Heart right ventricle (tissue), 16 donors: ENCODE measurements around the gene KLHL40. TPM values are rescaled to one million over a fixed set of nuclear protein-coding genes. Genes with fewer than 3 reads are reported as not detected.

ENCODE experiments used
- ATAC-seq, 8 donors: fragments of 200-7000 bp; cut with Tn5 transposase; one replicate each; pipeline ENCODE4 v1.9.1; 2020; ENCODE audit warnings: mild to moderate bottlenecking in 8 of 8, moderate library complexity in 8 of 8, moderate number of reproducible peaks in 1 of 8
- DNase-seq, 2 donors: peaks; one replicate each; pipeline ENCODE4 v3.0.0-alpha.2; 2020
- H3K27ac ChIP-seq, 10 donors: fragments of 200-600 bp; sonication (generic) in 2 of 10; one replicate each; pipeline versions ENCODE4 v1.5.0 to v1.8.0; 2020 to 2022; ENCODE audit warnings: mild to moderate bottlenecking in 3 of 10
- H3K27me3 ChIP-seq, 7 donors: fragments of 200-600 bp; one replicate each; pipeline ENCODE4 v1.8.0; 2021 to 2022; ENCODE audit warnings: mild to moderate bottlenecking in 2 of 7
- H3K36me3 ChIP-seq, 9 donors: fragments of 200-600 bp; sonication (generic) in 1 of 9; one replicate each; pipeline versions ENCODE4 v1.5.0 to v1.8.0; 2020 to 2022; ENCODE audit warnings: mild to moderate bottlenecking in 2 of 9
- H3K4me1 ChIP-seq, 9 donors: fragments of 200-600 bp; sonication (generic) in 1 of 9; one replicate each; pipeline versions ENCODE4 v1.5.0 to v1.8.0; 2020 to 2022; ENCODE audit warnings: mild to moderate bottlenecking in 4 of 9
- H3K4me3 ChIP-seq, 10 donors: fragments of 200-600 bp; sonication (generic) in 2 of 10; one replicate each; pipeline versions ENCODE4 v1.5.0 to v1.8.0; 2020 to 2022; ENCODE audit warnings: mild to moderate bottlenecking in 7 of 10, moderate library complexity in 2 of 10
- H3K9me3 ChIP-seq, 11 donors: fragments of 200-600 bp in 10 of 11; sonication (generic) in 2 of 11; one replicate each; pipeline versions ENCODE4 v1.5.0 to v1.8.0; 2013 to 2022; ENCODE audit warnings: mild to moderate bottlenecking in 2 of 11, control low read depth in 1 of 11, moderate library complexity in 1 of 11
- WGBS, 2 donors: extraction: QIAGEN DNeasy Blood & Tissue Kit; methylation state at CpG; one replicate each; pipeline ENCODE4 v1.1.7; 2013; ENCODE audit warnings: inconsistent platforms in 1 of 2; 5-methylcytosine and 5-hydroxymethylcytosine counted together
- intact Hi-C, 10 donors: fragments of 100-400 bp; cut with DNase I; formaldehyde crosslinking; loops; one replicate each; pipeline versions ENCODE4 v1.11.1 to v1.14.2; 2022
- polyA plus RNA-seq, 2 donors: library from polyadenylated mRNA; stranded (reverse); fragments of 200-250 nt; gene quantifications; one replicate each; pipeline ENCODE4 v1.2.3, GENCODE V29; 2013
- total RNA-seq, 10 donors: library from RNA; stranded (reverse); fragmentation: NEBNext Ultra II Directional in 3 of 10; extraction: Animal tissue kit (Norgen Biotek cat#: 25700) in 3 of 10; gene quantifications; one replicate each; pipeline versions ENCODE4 v1.2.1 to v1.2.4, GENCODE V29; 2021 to 2023
- TF ChIP-seq, protein P1 (sequence below), 9 donors: fragments of 200-600 bp; sonication (generic) in 2 of 9; IDR thresholded peaks; one replicate each; pipeline versions ENCODE4 v1.5.0 to v1.8.0; 2021 to 2022; ENCODE audit warnings: antibody characterized with exemption in 9 of 9, mild to moderate bottlenecking in 5 of 9, moderate library complexity in 1 of 9
- donor health status: Arrhythmogenic right ventricular cardiomyopathy.
- donor health status: ischemic (EF 13 %, LVEDD 7.1; RV severe dilation, severe dysfunction).
- donor health status: healthy with polysubstance abuse.
- donor health status: DM: no; HTN: yes; CAD: no.
- donor health status: DM: no; HTN: no; CAD: no.
- donor health status: ischemic (EF 25% LVEDD 6.9; RV normal size, moderate dysfunction).
- donor health status: ischemic (EF 25% LVEDD 5.7; RV mildly dilated, moderate dysfunction).
- donor health status: healthy.
- donor health status: DM: yes; HTN: yes; CAD: no.
- donor health status: Ischemic cardiomyopathy.
- donor health status: ischemic (EF 35%, LVEDD 5.7; RV mildly dilated, moderate dysfunction).
- donor health status: nonischemic (EF 11% LVEDD 7.7; RV severe dilation, severe dysfunction).
- donor health status: DM: yes; HTN: yes; CAD: no.
- donor health status: PGD.
- donor health status: ischemic (EF 29% LVEDD 5.4; RV normal size, mild dysfunction).
- donor health status: nonischemic (EF 23%, LVEDD 6.1; RV moderate dilation, normal function).

The KLHL40 gene
- total and polyA plus RNA-seq, 12 donors, result 0.26 to 8.3 (median 0.85) TPM

DNA sequence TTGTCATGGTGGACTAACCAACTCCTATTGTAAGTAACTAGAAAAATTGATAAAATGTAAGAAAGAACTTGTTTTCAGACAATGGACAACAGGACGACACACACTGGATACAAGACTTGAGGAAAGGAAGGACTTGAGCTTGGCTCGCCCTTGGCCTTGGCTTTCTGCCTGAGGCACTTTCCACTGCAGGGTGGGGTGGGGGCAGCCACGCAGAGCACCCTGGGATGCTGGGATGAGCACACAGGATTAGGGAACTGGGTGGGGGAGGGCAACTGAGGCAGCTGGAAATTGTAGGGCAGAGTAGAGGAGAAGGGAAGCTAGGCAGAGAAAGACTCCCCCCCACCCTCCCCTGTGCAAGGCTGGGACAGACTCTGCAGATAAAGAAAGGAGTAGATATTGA is 42.7 kb downstream of the KLHL40 start:
- DNase-seq (peak; percentile 63 to 66), ATAC-seq (peak; percentile 36 to 77 (median 64))
- TF ChIP-seq, protein P1, sequence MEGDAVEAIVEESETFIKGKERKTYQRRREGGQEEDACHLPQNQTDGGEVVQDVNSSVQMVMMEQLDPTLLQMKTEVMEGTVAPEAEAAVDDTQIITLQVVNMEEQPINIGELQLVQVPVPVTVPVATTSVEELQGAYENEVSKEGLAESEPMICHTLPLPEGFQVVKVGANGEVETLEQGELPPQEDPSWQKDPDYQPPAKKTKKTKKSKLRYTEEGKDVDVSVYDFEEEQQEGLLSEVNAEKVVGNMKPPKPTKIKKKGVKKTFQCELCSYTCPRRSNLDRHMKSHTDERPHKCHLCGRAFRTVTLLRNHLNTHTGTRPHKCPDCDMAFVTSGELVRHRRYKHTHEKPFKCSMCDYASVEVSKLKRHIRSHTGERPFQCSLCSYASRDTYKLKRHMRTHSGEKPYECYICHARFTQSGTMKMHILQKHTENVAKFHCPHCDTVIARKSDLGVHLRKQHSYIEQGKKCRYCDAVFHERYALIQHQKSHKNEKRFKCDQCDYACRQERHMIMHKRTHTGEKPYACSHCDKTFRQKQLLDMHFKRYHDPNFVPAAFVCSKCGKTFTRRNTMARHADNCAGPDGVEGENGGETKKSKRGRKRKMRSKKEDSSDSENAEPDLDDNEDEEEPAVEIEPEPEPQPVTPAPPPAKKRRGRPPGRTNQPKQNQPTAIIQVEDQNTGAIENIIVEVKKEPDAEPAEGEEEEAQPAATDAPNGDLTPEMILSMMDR (IDR thresholded peaks at IDR 0.05), result no peak
- H3K36me3 ChIP-seq, result no peaks in the 10 kb centered on the region
- no peaks in the 10 kb centered on the region for H3K27me3 ChIP-seq
- peaks cover 0 to 5% (median 0%) of the 10 kb centered on the region in 11 donors for H3K9me3 ChIP-seq
- WGBS, 2 donors, result 6% methylated on average over 3 of the region's 3 CpGs
- peak overlapping the region in 9 of 10 donors; percentile 0 to 83 (median 77) for H3K27ac ChIP-seq
- intact Hi-C loops, result no loop called here
- H3K4me1 ChIP-seq, result peaks cover 0 to 43% (median 21%) of the 10 kb centered on the region in 9 donors
- H3K4me3 ChIP-seq, result no peak overlapping the region

DNA sequence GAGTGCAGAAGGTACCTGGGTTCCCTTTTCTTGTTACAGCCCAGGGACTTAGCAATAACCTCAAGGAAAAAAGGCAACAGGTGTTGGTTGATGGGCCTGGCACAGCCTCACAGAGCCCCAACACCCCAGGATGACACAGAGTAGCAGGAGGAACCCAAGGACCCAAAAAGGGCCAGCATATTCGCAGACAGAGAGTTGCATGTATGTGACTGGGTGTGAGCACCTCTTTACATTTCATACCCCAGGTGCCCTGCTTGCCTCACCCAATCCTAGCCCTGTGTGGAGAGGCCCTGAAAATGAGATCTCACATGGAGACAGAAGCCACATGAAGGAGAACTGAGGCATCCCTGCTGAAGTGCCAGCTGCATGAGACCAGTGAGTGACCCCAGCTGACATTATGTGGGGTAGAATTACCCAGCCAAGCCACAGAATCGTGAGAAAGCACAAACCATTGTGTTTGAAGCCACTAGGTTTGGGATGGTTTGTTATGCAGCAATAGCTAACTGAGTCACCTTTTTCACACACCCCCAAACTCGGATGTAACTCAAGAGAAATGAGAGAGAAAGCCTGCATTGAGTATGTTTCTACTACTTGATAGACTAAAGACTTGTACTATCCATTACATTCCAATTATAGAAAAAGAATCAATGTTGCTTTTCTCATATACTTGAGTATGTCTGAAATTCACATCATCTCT is 43.5 kb downstream of the KLHL40 start:
- Histone ChIP-seq H3K36me3 (no peaks in the 10 kb centered on the region), H3K27ac (peak overlapping the region in 8 of 10 donors; percentile 11 to 83 (median 77)), H3K4me1 (peaks cover 0 to 40% (median 20%) of the 10 kb centered on the region in 9 donors), H3K9me3 (peaks cover 0 to 5% (median 0%) of the 10 kb centered on the region in 11 donors), H3K4me3 (no peak overlapping the region), H3K27me3 (no peaks in the 10 kb centered on the region)
- intact Hi-C loops, result no loop called here
- ATAC-seq (peak in 1 of 8 donors; percentile 21), DNase-seq (no peak)
- WGBS, 2 donors, result 81 to 84% methylated on average over 3 of the region's 3 CpGs
- TF ChIP-seq, protein P1 (IDR thresholded peaks at IDR 0.05), result no peak

DNA sequence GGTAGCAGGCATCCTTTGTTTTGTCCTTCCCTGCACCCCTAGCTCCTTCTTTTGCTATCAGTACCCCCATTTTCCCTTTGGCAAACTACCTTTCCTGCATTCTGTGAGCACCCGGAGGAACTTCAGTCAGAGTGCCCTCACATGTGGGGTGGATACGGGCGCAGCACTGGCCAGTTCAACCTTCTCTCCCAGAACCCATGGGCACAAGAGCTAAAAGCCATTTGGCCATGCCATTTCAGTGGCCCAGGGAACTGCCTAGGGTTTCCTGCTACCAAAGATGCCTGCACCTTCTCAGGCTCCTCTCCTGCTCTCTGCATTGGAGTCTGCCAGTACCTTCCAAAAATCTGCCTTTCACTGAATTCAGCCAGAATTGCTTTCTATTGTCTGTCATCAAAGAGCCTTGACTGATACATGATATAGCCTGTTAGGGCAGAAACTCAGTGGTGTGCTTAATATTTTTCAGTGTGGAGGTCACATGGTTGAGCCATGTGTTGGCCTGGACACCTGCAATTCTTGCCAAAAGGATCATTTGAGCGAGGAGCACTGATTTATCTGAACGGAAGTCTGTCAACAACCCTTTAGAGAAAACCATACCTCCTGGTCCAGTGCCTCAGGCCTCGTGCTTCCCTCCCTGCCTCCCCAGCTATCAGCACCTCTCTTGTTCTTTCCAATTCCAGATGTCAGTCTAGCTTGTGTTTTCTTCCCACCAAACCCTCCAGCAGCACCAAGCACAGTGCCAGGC is 44.2 kb downstream of the KLHL40 start:
- Histone ChIP-seq H3K27ac (peak overlapping the region; percentile 56 to 83 (median 76)), H3K36me3 (no peaks in the 10 kb centered on the region), H3K9me3 (peaks cover 0 to 5% (median 0%) of the 10 kb centered on the region in 11 donors), H3K4me3 (no peak overlapping the region), H3K4me1 (peaks cover 0 to 40% (median 20%) of the 10 kb centered on the region in 9 donors), H3K27me3 (no peaks in the 10 kb centered on the region)
- peak in 1 of 2 donors; percentile 53 for DNase-seq
- TF ChIP-seq, protein P1 (IDR thresholded peaks at IDR 0.05), result no peak
- 43 to 55% methylated on average over 6 of the region's 6 CpGs for WGBS, 2 donors
- intact Hi-C loops, result no loop called here
- peak; percentile 41 to 90 (median 74) for ATAC-seq

DNA sequence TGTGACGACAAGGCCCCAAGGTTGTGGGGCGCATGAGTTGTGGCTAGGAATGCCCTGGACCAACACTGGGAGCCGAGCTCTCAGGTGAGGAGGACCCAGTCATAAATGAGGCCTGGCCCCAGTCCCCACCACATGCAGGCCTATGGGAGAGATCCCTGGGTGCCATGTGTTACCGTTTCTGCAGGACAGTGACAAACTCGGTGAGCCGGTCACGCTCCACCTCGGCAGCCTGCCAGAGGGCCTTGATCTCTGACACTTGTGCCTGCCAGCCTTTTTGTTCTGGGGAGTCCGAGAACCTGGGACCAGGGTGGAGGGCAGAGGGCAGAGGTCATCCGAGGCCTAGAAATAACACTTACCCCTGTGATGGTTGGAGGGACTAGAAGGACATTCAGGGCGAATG is 45.0 kb downstream of the KLHL40 start:
- Histone ChIP-seq H3K27ac (peak overlapping the region; percentile 56 to 83 (median 76)), H3K36me3 (no peaks in the 10 kb centered on the region), H3K4me1 (peaks cover 0 to 40% (median 20%) of the 10 kb centered on the region in 9 donors), H3K9me3 (peaks cover 0 to 5% (median 0%) of the 10 kb centered on the region in 11 donors), H3K4me3 (no peak overlapping the region), H3K27me3 (no peaks in the 10 kb centered on the region)
- TF ChIP-seq, protein P1 (IDR thresholded peaks at IDR 0.05), result no peak
- ATAC-seq, result peak in 7 of 8 donors; percentile 8 to 45 (median 24)
- WGBS, 2 donors, result 67 to 70% methylated on average over 11 of the region's 11 CpGs
- DNase-seq, result peak in 1 of 2 donors; percentile 39
- intact Hi-C loops, result no loop called here
